A673 (cell line): ENCODE results near the gene KLHDC1. TPM values are rescaled to one million over a fixed set of nuclear protein-coding genes. Genes with fewer than 3 reads are reported as not detected.

Source experiments
- BruUV-seq: library from RNA; stranded (reverse); fragments of 400-500 nt; replicated peaks from 2 replicates; lab custom pipeline; 2021; lab: Mats Ljungman, UMichigan
- CTCF ChIA-PET: fragments of 300-600 bp; sonication (Branson Sonifier 250); formaldehyde crosslinking; loops from one replicate; lab custom pipeline; 2022; ENCODE audit warnings: antibody characterized with exemption; lab: Charles Lee
- POLR2A ChIA-PET: fragments of 300-600 bp; sonication (Branson Sonifier 250); formaldehyde crosslinking; loops from one replicate; lab custom pipeline; 2022; ENCODE audit warnings: antibody characterized with exemption; ENCODE audit not compliant: low non-redundant PET; lab: Charles Lee
- DNase-seq: peaks from one replicate; pipeline ENCODE4 v3.0.0-alpha.2; 2015; ENCODE audit warnings: low spot score
- H3K27ac ChIP-seq: fragments of 200-600 bp; sonication (generic); 2 replicates; pipeline ENCODE4 v1.5.1; 2016; ENCODE audit warnings: mixed run types, low read depth, mild to moderate bottlenecking, mixed read lengths, antibody characterized with exemption, low read length; ENCODE audit not compliant: poor library complexity, severe bottlenecking
- H3K27me3 ChIP-seq: fragments of 200-600 bp; sonication (generic); replicated peaks from 2 replicates; pipeline ENCODE4 v1.6.1; 2017; ENCODE audit warnings: mixed run types, low read depth, mild to moderate bottlenecking, mixed read lengths, antibody characterized with exemption, low read length; ENCODE audit not compliant: insufficient read depth, poor library complexity
- H3K36me3 ChIP-seq: fragments of 200-600 bp; sonication (generic); 2 replicates; pipeline ENCODE4 v1.6.1; 2016; ENCODE audit warnings: mixed run types, mild to moderate bottlenecking, mixed read lengths, antibody characterized with exemption, low read length; ENCODE audit not compliant: insufficient read depth, poor library complexity, severe bottlenecking
- H3K4me1 ChIP-seq: fragments of 200-600 bp; sonication (generic); 2 replicates; pipeline ENCODE4 v1.6.1; 2017; ENCODE audit warnings: mixed run types, mild to moderate bottlenecking, mixed read lengths, antibody characterized with exemption, low read length; ENCODE audit not compliant: insufficient read depth, poor library complexity, severe bottlenecking
- H3K4me3 ChIP-seq: fragments of 200-600 bp; sonication (generic); 2 replicates; pipeline ENCODE4 v1.5.1; 2016; ENCODE audit warnings: low read depth, mixed run types, mild to moderate bottlenecking, mixed read lengths, low read length; ENCODE audit not compliant: poor library complexity, severe bottlenecking
- H3K9me3 ChIP-seq: fragments of 200-600 bp; sonication (generic); 2 replicates; pipeline ENCODE4 v1.6.1; 2016; ENCODE audit warnings: mixed run types, low read depth, mild to moderate bottlenecking, mixed read lengths, antibody characterized with exemption, low read length; ENCODE audit not compliant: poor library complexity, severe bottlenecking
- EZH2 ChIP-seq: fragments of 200-600 bp; sonication (generic); IDR thresholded peaks from 2 replicates; pipeline ENCODE4 v1.6.1; 2017; ENCODE audit warnings: borderline replicate concordance, low read depth, mild to moderate bottlenecking, mixed read lengths, antibody characterized with exemption, low read length; ENCODE audit not compliant: poor library complexity, severe bottlenecking
- intact Hi-C: fragments of 100-400 bp; cut with micrococcal nuclease; formaldehyde crosslinking; loops from one replicate; pipeline ENCODE4 v1.10.0; 2022; ENCODE audit not compliant: unreplicated experiment
- total RNA-seq: library from RNA; stranded (reverse); gene quantifications from 2 replicates; pipeline ENCODE4 v1.2.3, GENCODE V29; 2021
- TF ChIP-seq, protein P1 (sequence below): fragments of 300-800, 200-600 bp; sonication (generic); conservative IDR thresholded peaks from 2 replicates; pipeline ENCODE4 v1.5.1; 2017; ENCODE audit warnings: low read depth, mild to moderate bottlenecking, antibody characterized with exemption, low read length, moderate library complexity, mixed read lengths

Gene KLHDC1
- total RNA-seq, 1 experiment from 2014 or later: 1.3 TPM

DNA sequence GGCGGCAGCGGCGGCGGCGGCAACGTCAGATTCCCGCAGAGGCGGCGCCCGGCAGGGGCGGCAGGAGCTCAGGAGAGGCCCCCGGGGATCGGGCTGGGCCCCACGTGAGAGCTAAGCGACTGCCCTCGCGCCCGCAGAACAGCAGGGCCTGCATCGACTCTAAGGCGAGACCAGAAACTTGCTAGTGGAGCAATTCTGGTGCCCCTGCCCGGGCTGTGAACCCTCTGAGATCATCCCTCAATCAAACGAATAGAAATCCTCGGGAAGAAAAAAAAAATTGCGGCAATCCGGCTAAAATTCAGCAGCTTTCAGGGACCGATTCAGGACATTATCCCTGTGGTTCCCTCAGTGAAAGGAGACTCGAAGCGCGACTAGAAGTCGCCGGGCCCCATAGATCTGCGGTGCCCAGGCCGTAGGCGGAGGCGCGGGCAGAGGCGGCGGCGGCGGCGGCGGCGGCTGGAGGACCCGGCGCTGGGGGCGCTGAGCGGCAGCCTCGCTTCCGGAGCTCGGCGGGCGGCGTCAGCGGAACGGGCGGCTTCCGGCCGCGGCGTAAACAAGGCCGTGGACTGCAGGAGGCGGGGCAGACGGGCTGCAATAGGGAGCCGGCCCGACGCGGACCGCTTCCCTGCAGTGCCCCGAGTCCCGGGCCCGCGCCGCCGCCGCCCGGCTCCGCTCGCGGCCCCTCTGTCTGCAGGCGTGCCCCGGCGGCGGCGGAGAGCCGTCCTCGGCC is 74.8 kb downstream of the KLHDC1 start, which contains the start of gene KLHDC2:
Gene KLHDC2 (plus strand): TSS at position 583 of the 730 bp plus-strand sequence. CDS start 316 bp downstream, outside the sequence.
- Histone ChIP-seq H3K36me3 (no peaks in the 10 kb centered on the region), H3K4me1 (no peaks in the 10 kb centered on the region), H3K4me3 (peak within 1 kb of the TSS; percentile 99), H3K27me3 (no peaks in the 10 kb centered on the region), H3K9me3 (no peaks in the 10 kb centered on the region), H3K27ac (peak within 1 kb of the TSS; percentile 98)
- intact Hi-C loops: loop anchor here (2.0 kb wide), 2 partner anchors 75 to 133 kb away; partner anchors contain the start of genes DNAAF2 and KLHDC1
- ChIA-PET POLR2A (interaction anchor here (0.5 to 0.6 kb wide), 2 partner anchors 305 to 1345 kb away, joined by 3 to 4 read pairs; no protein-coding TSS in a partner anchor), CTCF (interaction anchor here (0.6 to 1.8 kb wide), 4 partner anchors 45 to 134 kb away, joined by 3 to 23 read pairs (median 6); partner anchors contain the start of gene NEMF)
- no peak for TF ChIP-seq EZH2
- TF ChIP-seq, protein P1, sequence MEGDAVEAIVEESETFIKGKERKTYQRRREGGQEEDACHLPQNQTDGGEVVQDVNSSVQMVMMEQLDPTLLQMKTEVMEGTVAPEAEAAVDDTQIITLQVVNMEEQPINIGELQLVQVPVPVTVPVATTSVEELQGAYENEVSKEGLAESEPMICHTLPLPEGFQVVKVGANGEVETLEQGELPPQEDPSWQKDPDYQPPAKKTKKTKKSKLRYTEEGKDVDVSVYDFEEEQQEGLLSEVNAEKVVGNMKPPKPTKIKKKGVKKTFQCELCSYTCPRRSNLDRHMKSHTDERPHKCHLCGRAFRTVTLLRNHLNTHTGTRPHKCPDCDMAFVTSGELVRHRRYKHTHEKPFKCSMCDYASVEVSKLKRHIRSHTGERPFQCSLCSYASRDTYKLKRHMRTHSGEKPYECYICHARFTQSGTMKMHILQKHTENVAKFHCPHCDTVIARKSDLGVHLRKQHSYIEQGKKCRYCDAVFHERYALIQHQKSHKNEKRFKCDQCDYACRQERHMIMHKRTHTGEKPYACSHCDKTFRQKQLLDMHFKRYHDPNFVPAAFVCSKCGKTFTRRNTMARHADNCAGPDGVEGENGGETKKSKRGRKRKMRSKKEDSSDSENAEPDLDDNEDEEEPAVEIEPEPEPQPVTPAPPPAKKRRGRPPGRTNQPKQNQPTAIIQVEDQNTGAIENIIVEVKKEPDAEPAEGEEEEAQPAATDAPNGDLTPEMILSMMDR: peak; percentile 59; the same call in 1 of the 2 replicates
- no TSS peak for BruUV-seq
- peak; percentile 93 for DNase-seq

DNA sequence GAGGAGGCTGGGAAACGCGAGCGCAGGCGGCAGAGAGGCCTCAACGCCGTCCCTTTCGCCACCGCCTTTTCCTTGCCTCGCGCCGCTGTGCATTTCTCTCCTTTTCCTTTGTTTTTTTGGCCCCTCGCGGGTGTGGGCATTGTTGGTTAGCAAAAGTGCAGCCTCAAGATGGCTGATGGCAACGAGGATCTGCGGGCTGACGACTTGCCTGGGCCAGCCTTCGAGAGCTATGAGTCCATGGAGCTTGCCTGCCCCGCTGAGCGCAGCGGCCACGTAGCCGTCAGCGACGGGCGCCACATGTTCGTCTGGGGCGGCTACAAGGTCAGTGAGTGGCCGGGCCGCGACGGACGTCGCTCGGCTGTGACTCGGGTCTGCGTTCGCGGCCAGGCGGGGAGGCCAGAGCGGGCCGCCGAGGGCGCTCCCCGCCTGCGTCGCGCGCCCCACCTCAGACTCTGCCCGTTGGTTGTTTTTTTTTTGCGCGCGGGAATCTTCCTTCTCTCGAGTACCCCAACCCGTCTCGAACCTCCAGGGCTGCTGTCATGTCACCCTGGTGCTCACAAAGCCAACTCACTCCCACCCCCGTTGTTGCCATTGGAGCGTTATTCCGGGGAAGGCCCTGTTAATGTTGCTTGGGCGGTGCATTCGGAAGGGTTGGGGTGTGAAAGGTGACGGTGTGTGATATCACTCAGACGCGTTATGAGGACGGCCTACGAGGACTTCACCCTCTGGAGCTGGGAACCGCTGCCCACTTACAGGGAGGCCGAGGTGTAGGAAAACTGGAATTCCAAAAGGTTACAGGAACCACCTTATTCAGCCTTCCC is 75.6 kb downstream of the KLHDC1 start:
- peak; percentile 47 for DNase-seq
- POLR2A ChIA-PET: no interaction called here

More for the DNA sequence above, 75.6 kb downstream of the KLHDC1 start:
- BruUV-seq: no TSS peak
- Histone ChIP-seq H3K4me3 (peak overlapping the region; percentile 99), H3K9me3 (no peaks in the 10 kb centered on the region), H3K36me3 (no peaks in the 10 kb centered on the region), H3K27ac (peak overlapping the region; percentile 98), H3K4me1 (no peaks in the 10 kb centered on the region), H3K27me3 (no peaks in the 10 kb centered on the region)
- no peak for TF ChIP-seq EZH2
- TF ChIP-seq, protein P1: no peak
- intact Hi-C loops: loop anchor here (2.0 kb wide), 2 partner anchors 76 to 134 kb away; partner anchors contain the start of genes DNAAF2 and KLHDC1
- CTCF ChIA-PET: interaction anchor here (1.8 kb wide), 1 partner anchor 134 kb away, joined by 23 read pairs; no protein-coding TSS in a partner anchor
